ENCODE data around the gene DNAH2.

DNAH2 gene, protein sequence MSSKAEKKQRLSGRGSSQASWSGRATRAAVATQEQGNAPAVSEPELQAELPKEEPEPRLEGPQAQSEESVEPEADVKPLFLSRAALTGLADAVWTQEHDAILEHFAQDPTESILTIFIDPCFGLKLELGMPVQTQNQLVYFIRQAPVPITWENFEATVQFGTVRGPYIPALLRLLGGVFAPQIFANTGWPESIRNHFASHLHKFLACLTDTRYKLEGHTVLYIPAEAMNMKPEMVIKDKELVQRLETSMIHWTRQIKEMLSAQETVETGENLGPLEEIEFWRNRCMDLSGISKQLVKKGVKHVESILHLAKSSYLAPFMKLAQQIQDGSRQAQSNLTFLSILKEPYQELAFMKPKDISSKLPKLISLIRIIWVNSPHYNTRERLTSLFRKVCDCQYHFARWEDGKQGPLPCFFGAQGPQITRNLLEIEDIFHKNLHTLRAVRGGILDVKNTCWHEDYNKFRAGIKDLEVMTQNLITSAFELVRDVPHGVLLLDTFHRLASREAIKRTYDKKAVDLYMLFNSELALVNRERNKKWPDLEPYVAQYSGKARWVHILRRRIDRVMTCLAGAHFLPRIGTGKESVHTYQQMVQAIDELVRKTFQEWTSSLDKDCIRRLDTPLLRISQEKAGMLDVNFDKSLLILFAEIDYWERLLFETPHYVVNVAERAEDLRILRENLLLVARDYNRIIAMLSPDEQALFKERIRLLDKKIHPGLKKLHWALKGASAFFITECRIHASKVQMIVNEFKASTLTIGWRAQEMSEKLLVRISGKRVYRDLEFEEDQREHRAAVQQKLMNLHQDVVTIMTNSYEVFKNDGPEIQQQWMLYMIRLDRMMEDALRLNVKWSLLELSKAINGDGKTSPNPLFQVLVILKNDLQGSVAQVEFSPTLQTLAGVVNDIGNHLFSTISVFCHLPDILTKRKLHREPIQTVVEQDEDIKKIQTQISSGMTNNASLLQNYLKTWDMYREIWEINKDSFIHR (N-terminal part only)

DNA sequence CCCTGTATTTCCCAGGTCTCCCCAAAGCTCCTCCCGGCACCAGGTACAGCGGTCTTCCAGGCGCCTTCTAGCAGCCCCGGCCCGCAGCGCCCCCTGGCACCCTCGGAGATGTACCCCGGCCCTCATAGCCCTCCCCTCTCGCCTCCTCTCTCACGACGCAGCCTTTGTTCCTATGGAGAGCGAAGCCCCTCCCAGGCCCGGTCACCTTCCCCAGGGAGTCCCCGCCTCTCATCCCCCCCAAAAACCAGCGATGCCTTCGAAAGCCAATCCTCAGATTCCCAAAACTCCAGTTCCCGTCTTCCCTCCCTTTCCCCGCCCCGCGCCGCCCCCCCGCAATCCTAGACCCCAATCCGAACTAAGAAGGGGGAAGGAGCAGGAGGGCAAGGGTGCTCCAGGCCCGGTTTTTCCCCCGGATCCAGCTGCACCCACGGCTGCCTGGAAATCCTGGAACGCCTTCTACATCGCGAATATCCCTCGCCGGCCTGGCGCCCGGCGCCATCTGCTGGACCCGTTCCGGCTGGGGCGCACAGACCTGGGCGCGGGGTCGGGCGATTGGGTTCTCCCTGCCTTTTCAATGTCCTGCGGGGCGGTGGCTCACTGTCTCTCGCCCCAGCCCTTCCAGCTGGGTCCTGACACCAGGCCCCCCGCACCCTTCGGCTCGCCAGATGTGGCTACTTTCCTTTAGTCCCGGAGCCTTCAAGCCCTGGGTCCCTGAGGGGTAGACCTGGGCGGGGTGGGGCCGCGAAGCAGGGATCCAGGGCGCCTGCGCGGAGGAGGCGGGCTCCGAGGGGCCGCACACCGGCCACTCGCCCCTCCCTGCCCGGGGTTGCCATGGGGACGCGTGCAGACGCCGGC is at the start of gene DNAH2:
Gene DNAH2, plus strand, starts transcription at position 844 of the 855 bp plus-strand sequence. CDS start 1,991 bp downstream, outside the sequence.
- peak; percentile 40 for DNase-seq (ENCODE audit: low read depth)

DNA sequence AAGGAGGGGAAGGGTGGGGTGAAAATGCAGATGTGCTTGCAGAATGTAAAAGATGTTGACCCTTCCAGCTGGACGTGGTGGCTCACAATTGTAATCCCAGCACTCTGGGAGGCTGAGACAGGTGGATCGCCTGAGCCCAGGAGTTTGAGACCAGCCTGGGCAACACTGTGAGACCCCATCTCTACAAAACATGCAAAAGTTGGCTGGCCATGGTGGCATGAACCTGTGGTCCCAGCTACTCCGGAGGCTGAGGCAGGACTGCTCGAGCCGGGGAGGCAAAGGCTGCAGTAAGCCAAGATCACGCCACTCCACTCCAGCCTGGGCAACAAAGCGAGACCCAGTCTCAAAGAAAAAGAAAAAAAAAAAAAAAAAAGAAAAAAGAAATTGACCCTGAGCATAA is 49.1 kb upstream of the DNAH2 start:
- no peak for DNase-seq (ENCODE audit: low read depth)

DNA sequence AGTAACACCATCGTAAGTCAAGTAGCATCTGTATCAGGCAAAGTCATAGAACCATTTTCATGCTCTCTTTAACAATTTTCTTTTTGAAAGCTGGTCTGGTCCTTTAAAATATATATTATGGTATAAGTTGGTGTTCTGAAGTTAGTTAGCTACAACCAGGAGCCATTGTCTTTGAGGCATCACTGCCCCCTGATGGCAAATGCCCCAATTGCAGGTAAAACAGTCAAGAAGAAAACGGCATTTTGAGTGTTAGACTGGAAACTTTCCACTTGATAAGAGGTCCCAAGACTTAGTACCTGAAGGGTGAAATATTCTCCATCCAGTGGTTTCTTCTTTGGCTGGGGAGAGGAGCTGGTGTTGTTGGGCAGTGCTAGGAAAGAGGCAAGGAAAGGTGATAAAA is 44.3 kb upstream of the DNAH2 start:
- DNase-seq (ENCODE audit: low read depth), result peak; percentile 27

DNA sequence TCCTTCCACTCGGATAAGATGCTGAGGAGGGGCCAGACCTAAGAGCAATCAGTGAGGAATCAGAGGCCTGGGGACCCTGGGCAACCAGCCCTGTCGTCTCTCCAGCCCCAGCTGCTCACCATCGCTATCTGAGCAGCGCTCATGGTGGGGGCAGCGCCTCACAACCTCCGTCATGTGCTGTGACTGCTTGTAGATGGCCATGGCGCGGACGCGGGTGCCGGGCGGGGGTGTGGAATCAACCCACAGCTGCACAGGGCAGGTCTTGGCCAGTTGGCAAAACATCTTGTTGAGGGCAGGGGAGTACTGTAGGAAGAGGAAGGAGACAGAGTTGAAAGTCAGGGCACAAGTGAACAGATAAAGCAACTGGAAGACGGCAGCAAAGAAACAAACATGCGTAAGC is 42.6 kb upstream of the DNAH2 start:
- no peak for DNase-seq (ENCODE audit: low read depth)

DNA sequence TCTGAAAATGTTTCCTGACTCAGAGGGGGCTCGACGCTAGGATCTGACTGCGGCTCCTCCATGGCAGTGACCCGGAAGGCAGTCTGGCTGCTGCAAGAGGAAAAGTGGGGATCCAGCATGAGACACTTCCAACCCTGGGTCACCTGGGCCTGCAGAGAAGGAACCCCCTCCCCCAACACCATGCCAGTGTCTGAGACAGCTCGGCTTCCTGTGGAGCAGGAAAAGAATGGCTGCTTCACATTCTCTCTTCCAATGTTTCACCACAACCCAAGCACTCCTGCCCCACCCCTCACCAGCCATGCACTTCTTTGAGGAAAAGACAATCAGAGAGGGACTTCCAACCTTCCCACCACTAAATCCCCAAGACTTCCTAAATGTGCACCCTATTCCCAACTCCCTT is 41.0 kb upstream of the DNAH2 start:
- no peak for DNase-seq (ENCODE audit: low read depth)

DNA sequence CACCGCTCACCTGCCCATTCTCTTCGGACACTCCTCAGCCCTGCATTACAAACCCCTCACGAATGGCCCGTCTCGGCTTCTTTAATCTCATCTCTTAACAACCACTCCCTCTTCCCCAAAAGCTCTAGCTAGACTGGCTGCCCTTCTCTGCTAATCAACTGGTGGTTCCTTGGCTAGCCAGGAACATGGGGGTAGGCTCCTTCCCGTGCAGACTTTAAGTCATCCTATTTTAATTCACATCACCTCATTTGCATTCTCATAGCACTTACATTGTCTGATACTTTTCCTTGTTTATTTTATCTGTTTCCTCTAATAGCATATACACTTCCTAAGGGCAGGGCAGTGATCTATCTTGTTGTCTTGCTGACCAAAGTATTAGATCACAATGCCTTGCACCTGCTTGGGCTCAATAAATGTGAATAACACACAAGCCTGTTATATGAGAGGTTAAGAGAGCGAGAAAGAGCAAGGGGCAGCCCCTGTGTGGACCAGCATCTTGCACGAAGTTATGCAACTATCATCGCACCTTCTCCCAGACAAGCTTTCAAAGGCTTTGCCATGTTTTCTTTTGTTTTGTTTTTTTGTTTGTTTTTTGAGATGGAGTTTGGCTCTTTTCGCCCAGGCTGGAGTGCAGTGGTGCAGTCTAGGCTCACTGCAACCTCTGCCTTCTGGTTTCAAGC is 40.0 kb upstream of the DNAH2 start:
- DNase-seq (ENCODE audit: low read depth), result no peak

DNA sequence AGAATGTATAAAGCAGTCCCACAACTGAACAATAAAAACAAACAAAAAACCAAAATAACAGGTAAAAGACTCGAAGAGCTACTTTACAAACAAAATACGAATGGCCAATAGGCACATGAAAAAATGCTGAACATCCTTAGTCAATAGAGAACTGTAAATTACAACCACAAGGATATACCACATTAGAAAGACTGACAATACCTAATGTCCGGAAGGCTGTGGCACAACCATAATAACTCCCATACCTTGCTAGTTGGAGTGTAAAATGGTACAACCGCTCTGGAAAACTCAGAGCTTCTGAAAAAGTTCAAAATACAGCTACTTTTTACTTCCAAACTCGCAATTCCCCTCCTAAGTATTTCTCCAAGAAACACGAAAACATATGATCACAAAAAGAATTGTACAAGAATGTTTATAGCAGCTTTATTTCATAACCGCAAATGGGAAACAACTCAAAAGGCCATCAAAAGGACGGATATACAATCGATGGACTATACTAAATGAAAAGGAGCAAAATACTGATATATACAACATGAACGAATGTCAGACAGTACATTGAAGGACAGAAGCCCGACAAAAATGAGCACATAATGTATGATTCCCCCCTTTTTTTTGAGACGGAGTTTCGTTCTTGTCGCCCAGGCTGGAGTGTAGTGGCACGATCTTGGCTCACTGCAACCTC is 32.6 kb upstream of the DNAH2 start:
- no peak for DNase-seq (ENCODE audit: low read depth)

DNA sequence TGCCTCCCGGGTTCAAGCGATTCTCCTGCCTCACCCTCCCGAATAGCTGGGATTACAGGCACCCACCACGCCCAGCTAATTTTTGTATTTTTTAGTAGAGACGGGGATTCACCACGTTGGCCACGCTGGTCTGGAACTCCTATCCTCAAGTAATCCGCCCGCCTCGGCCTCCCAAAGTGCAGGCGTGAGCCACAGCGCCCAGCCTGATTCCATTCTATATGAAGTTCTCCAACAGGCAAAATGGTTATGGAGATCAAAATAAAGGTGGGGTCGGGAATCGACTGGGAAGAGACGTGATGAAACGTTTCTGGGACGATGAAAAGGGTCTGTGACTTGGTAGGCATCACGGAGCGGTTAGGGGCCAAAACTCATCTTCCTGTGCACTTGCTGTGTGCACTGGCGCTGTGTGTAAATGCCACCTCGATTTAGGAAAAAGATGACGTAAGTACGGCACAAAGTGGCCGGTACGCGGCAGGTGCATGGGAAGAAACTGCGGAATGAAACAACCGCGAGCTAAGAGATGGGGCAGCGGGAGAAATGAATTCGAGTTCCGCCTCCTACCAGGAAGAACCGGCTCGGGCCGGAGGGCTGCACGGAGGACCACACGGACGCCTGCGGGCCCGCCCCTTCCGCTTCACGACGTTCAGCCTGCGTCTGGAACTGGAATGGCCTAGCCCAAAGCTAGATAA is 31.9 kb upstream of the DNAH2 start:
- DNase-seq (ENCODE audit: low read depth), result peak; percentile 84

DNA sequence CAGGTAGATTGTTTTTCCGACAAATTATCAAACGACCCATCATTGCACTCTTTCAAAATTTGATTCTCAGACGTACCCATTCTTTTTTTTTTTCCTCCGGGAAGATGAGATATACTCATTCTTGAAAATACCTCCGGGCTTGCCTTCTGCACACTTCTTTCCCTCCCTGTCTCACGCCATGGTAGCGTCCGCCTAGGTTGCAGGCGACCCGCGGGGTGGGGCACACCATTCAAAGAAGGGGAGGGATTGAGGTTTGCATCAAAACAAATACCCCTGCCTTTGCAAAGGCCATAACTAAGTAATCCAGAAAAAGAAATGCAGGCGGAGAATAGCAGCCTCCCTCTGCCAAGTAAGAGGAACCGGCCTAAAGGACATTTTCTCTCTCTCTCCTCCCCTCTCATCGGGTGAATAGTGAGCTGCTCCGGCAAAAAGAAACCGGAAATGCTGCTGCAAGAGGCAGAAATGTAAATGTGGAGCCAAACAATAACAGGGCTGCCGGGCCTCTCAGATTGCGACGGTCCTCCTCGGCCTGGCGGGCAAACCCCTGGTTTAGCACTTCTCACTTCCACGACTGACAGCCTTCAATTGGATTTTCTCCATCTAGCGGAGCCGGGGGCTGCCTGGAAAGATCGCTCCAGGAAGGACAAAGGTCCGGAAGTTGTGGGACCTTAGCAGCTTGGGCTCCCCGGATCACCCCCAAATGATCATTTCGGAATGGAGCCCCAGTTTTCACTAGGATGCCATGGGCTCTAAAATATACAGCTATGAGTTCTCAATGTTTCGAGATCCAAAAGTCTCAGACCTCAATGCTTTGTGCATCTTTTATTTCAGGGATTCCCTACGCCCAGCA is 31.1 kb upstream of the DNAH2 start:
- peak; percentile 70 for DNase-seq (ENCODE audit: low read depth)

DNA sequence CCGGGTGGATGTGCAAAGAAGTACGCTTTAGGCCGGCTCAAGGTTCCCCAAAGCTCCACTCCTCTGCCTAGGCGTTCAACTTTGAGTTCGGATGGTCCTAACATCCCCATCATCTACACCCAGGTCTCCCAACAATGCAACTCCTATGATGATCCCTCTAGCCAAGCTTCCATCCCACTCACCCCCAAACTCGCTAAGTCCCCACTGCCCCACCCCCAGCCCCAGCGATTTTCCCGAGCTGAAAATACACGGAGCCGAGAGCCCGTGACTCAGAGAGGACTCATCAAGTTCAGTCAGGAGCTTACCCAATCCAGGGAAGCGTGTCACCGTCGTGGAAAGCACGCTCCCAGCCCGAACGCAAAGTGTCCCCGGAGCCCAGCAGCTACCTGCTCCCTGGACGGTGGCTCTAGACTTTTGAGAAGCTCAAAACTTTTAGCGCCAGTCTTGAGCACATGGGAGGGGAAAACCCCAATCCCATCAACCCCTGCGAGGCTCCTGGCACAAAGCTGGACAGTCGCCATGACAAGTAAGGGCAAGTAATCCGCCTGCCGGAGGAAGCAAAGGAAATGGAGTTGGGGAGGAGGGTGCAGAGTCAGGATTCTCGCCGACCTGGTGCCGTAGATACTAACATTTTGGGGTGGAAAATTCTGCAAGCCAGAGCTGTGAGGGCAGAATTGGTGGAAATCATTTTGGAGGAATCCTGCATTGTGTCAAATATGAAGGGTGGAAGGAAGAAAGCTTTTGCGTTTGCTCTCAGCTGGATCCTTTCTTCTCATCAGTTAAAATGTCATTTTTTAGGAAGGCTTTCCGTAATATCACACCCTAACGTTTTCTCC is 30.3 kb upstream of the DNAH2 start, which contains the start of gene TP53:
Gene TP53, minus strand, starts transcription at position 419 of the 836 bp plus-strand sequence. CDS start 10,896 bp downstream, outside the sequence.
- DNase-seq (ENCODE audit: low read depth), result peak; percentile 81

DNA sequence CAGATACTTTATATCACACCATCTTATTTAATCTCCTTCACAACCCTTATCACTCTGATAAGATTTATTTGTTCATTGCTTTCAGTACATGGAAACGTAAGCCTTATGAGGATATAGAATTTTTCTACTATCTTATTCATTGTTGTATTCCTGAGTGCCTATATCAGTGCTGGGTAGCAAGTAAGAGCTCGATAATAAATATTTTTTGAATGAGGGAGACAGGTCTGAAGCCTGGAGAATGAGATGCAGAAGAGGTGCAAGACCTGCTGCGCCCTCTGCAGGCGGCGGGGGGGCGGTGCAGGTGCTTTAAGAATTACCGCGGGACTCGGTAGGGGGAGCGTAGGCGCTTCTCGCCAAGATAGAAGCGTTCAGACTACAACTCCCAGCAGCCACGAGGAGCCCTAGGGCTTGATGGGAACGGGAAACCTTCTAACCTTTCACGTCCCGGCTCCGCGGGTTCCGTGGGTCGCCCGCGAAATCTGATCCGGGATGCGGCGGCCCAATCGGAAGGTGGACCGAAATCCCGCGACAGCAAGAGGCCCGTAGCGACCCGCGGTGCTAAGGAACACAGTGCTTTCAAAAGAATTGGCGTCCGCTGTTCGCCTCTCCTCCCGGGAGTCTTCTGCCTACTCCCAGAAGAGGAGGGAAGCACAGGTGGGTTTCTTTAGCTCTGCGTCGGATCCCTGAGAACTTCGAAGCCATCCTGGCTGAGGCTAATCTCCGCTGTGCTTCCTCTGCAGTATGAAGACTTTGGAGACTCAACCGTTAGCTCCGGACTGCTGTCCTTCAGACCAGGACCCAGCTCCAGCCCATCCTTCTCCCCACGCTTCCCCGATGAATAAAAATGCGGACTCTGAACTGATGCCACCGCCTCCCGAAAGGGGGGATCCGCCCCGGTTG is 29.4 kb upstream of the DNAH2 start, which contains the start of gene WRAP53:
Gene WRAP53, plus strand, starts transcription at position 570 of the 900 bp plus-strand sequence. Its CDS starts 172 bp downstream, at position 742.
- DNase-seq (ENCODE audit: low read depth), result peak; percentile 95

DNA sequence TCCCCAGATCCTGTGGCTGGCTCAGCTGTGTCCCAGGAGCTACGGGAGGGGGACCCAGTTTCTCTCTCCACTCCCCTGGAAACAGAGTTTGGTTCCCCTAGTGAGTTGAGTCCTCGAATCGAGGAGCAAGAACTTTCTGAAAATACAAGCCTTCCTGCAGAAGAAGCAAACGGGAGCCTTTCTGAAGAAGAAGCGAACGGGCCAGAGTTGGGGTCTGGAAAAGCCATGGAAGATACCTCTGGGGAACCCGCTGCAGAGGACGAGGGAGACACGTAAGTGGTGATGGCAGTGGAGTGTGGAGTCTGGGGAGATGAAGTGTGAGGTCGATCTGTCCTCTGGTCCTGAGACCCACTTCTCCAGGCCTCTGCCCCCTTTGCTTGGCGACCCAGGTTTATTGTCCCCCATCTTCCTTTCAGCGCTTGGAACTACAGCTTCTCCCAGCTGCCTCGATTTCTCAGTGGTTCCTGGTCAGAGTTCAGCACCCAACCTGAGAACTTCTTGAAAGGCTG is 28.7 kb upstream of the DNAH2 start:
- no peak for DNase-seq (ENCODE audit: low read depth)

DNA sequence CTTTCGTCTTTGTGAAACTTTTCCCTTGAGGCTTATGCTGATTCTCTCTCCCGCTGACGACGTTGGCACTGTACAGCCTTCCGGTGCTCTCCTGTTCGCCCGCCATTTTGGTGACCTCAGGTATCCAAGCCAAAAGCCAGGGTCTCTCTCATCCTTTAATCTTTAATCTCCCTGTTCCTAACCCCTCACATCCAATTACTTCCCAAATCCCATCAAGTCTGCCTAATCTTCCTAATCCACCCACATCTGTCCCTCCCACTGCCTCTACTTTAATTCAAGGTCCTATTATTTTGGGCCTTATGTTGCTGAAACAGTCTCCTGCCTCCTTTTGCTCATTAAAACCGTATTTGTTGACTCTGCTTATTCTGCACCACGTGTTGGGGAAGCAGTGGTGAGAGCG is 22.0 kb upstream of the DNAH2 start:
- DNase-seq (ENCODE audit: low read depth), result no peak

DNA sequence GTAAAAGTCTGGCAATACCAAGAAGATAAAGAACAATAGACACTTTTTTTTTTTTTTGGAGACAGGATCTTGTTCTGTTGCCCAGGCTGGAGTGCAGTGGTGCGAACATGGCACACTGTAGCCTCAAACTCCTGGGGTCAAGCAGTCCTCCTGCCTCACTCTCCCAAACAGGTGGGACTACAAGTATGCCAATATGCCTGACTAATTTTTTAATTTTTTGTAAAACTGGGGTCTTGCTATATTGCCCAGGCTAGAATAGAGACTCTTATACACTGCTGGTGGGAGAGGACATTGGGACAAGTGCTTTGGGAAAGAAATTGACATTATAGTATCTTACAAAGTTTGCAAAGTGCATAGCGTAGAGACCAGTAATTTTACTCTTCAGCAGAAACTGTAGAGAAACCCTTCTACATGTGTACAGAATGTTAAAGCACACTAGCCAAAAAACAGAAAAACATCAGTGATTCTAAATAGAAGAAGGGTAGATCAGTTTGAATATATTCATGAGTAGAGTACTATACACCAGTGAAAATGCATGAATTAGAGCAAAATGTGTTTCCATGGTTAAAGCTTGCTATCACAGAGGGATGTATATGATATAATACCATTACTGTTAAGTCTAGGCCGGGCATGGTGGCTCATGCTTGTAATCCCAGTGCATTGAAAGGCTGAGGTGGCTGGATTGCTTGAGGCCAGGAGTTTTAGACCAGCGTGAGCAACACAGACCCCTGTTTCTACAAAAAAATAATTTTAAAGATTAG is 19.5 kb upstream of the DNAH2 start:
- DNase-seq (ENCODE audit: low read depth), result no peak

DNA sequence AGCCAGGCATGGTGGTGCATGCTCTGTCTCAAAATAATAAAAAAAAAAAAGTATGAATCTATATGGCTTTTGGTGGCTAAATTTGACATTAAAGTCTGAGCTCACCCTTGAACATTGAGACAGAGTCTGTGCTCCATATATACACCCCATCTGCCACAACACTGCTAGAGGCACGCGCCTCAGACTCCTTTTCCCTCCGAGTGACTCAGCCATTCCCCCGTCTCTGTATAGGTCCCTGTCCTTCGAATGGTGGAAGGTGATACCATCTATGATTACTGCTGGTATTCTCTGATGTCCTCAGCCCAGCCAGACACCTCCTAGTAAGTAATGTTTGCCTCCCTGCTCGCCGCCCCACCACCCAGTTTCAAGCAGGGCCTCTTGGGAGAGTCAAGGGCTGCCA is 17.0 kb upstream of the DNAH2 start:
- DNase-seq (ENCODE audit: low read depth), result no peak

DNA sequence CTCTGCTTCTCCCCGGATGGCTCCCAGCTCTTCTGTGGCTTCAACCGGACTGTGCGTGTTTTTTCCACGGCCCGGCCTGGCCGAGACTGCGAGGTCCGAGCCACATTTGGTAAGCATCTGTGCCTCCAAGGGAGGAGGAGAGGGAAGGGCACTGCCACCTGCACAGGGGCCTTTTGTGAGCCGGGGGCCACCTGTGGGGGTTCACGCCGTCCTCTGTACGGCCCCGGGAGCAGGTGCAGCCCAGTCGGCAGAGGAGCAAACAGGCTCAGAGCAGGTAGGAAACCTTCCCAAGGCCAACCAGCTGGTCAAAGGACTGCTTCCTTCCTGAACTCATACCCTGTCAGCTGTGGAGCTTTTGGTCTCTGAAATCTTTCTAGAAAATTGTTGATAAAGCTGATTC is 15.9 kb upstream of the DNAH2 start:
- no peak for DNase-seq (ENCODE audit: low read depth)
